ENCODE results near the gene COX19. TPM values are rescaled to one million over a fixed set of nuclear protein-coding genes. Genes with fewer than 3 reads are reported as not detected.
"Not testable (repeated sequence)": the region's sequence is repeated elsewhere in the genome, so short reads cannot be mapped to it uniquely, and the experiment has no call there.

Gene COX19
- total RNA-seq, 1 donor = 10.9 TPM

- no peaks in the 10 kb centered on the region for H4K20me1 ChIP-seq (ENCODE audit: insufficient read depth, low read length)
- peak; percentile 77 for DNase-seq (ENCODE audit: insufficient read length, low spot score, missing footprints)
- no peak overlapping the region for H3K4me3 ChIP-seq (ENCODE audit: insufficient read depth, low read length)
- no peaks in the 10 kb centered on the region for H3K9me3 ChIP-seq (ENCODE audit: low read depth, low read length)
- no peak for TF ChIP-seq CTCF (IDR thresholded peaks at IDR 0.05; ENCODE audit: extremely low read depth, low read depth, low read length)
- H3K79me2 ChIP-seq (ENCODE audit: insufficient read depth, low read length) = no peaks in the 10 kb centered on the region
- H2AFZ ChIP-seq (ENCODE audit: low read length) = no peak overlapping the region
- no peak overlapping the region for H3K4me2 ChIP-seq (ENCODE audit: insufficient read depth, low read length)
- peaks cover 7% of the 10 kb centered on the region for H3K27me3 ChIP-seq (ENCODE audit: insufficient read depth, low read length)
- H3K27ac ChIP-seq (ENCODE audit: low read depth, low read length) = no peak overlapping the region
- H3K4me1 ChIP-seq (ENCODE audit: insufficient read depth, low read length) = no peaks in the 10 kb centered on the region
- no peaks in the 10 kb centered on the region for H3K36me3 ChIP-seq (ENCODE audit: insufficient read depth, low read length)
Measured at GRCh38 chr7:946256-946996, 28.9 kb downstream of the COX19 start.

- Histone ChIP-seq H3K27ac (ENCODE audit: low read depth, low read length) (no peak overlapping the region), H3K4me1 (ENCODE audit: insufficient read depth, low read length) (no peaks in the 10 kb centered on the region), H3K4me3 (ENCODE audit: insufficient read depth, low read length) (no peak overlapping the region), H3K27me3 (ENCODE audit: insufficient read depth, low read length) (peaks cover 9% of the 10 kb centered on the region), H4K20me1 (ENCODE audit: insufficient read depth, low read length) (no peaks in the 10 kb centered on the region), H3K9me3 (ENCODE audit: low read depth, low read length) (no peaks in the 10 kb centered on the region), H3K79me2 (ENCODE audit: insufficient read depth, low read length) (no peaks in the 10 kb centered on the region), H2AFZ (ENCODE audit: low read length) (no peak overlapping the region), H3K36me3 (ENCODE audit: insufficient read depth, low read length) (no peaks in the 10 kb centered on the region), H3K4me2 (ENCODE audit: insufficient read depth, low read length) (no peak overlapping the region)
- no peak for TF ChIP-seq CTCF (IDR thresholded peaks at IDR 0.05; ENCODE audit: extremely low read depth, low read depth, low read length)
- DNase-seq (ENCODE audit: insufficient read length, low spot score, missing footprints) = no peak
Measured at GRCh38 chr7:945556-946255, 29.6 kb downstream of the COX19 start.

- H3K79me2 ChIP-seq (ENCODE audit: insufficient read depth, low read length) = no peaks in the 10 kb centered on the region
- no peak overlapping the region for H3K4me2 ChIP-seq (ENCODE audit: insufficient read depth, low read length)
- H3K4me1 ChIP-seq (ENCODE audit: insufficient read depth, low read length) = no peaks in the 10 kb centered on the region
- peak; percentile 76 for DNase-seq (ENCODE audit: insufficient read length, low spot score, missing footprints)
- no peaks in the 10 kb centered on the region for H4K20me1 ChIP-seq (ENCODE audit: insufficient read depth, low read length)
- peaks cover 9% of the 10 kb centered on the region for H3K27me3 ChIP-seq (ENCODE audit: insufficient read depth, low read length)
- TF ChIP-seq CTCF (IDR thresholded peaks at IDR 0.05; ENCODE audit: extremely low read depth, low read depth, low read length) = no peak
- no peak overlapping the region for H3K4me3 ChIP-seq (ENCODE audit: insufficient read depth, low read length)
- H2AFZ ChIP-seq (ENCODE audit: low read length) = no peak overlapping the region
- H3K27ac ChIP-seq (ENCODE audit: low read depth, low read length) = no peak overlapping the region
- H3K36me3 ChIP-seq (ENCODE audit: insufficient read depth, low read length) = no peaks in the 10 kb centered on the region
- no peaks in the 10 kb centered on the region for H3K9me3 ChIP-seq (ENCODE audit: low read depth, low read length)
Measured at GRCh38 chr7:945147-945555, 30.2 kb downstream of the COX19 start.

GRCh38 chr7:944744-945143, 30.6 kb downstream of the COX19 start:
- H2AFZ ChIP-seq (ENCODE audit: low read length) = no peak overlapping the region
- no peaks in the 10 kb centered on the region for H4K20me1 ChIP-seq (ENCODE audit: insufficient read depth, low read length)
- no peak overlapping the region for H3K4me2 ChIP-seq (ENCODE audit: insufficient read depth, low read length)
- H3K9me3 ChIP-seq (ENCODE audit: low read depth, low read length) = no peaks in the 10 kb centered on the region
- DNase-seq (ENCODE audit: insufficient read length, low spot score, missing footprints) = peak; percentile 59
- H3K4me1 ChIP-seq (ENCODE audit: insufficient read depth, low read length) = no peaks in the 10 kb centered on the region
- no peak overlapping the region for H3K4me3 ChIP-seq (ENCODE audit: insufficient read depth, low read length)
- no peaks in the 10 kb centered on the region for H3K36me3 ChIP-seq (ENCODE audit: insufficient read depth, low read length)
- TF ChIP-seq CTCF (IDR thresholded peaks at IDR 0.05; ENCODE audit: extremely low read depth, low read depth, low read length) = no peak
- no peaks in the 10 kb centered on the region for H3K79me2 ChIP-seq (ENCODE audit: insufficient read depth, low read length)
- H3K27me3 ChIP-seq (ENCODE audit: insufficient read depth, low read length) = peaks cover 9% of the 10 kb centered on the region
- H3K27ac ChIP-seq (ENCODE audit: low read depth, low read length) = no peak overlapping the region

GRCh38 chr7:943793-944192, 31.6 kb downstream of the COX19 start:
- H3K4me1 ChIP-seq (ENCODE audit: insufficient read depth, low read length); H3K9me3 ChIP-seq (ENCODE audit: low read depth, low read length); H4K20me1 ChIP-seq (ENCODE audit: insufficient read depth, low read length); H2AFZ ChIP-seq (ENCODE audit: low read length); H3K79me2 ChIP-seq (ENCODE audit: insufficient read depth, low read length); H3K4me2 ChIP-seq (ENCODE audit: insufficient read depth, low read length); H3K27me3 ChIP-seq (ENCODE audit: insufficient read depth, low read length); H3K4me3 ChIP-seq (ENCODE audit: insufficient read depth, low read length); H3K27ac ChIP-seq (ENCODE audit: low read depth, low read length); H3K36me3 ChIP-seq (ENCODE audit: insufficient read depth, low read length); DNase-seq (ENCODE audit: insufficient read length, low spot score, missing footprints): not testable (repeated sequence)

All from osteoblast (primary cell).